ENCODE results near the gene SEBOX. TPM values are rescaled to one million over a fixed set of nuclear protein-coding genes. Genes with fewer than 3 reads are reported as not detected.

SEBOX gene
- total and polyA plus RNA-seq, 2 of the 8 experiments (the other 6 are each of a cell fraction or from before 2014, with no cell fraction given) = not detected

- no peaks in the 10 kb centered on the region for H3K36me3 ChIP-seq (ENCODE audit: control insufficient read depth in 2 of 4, insufficient read depth in 4 of 4, low read length in 3 of 4)
- H2BK120ac ChIP-seq (replicated peaks; ENCODE audit: low read depth, low read length) = no peak overlapping the region
- H3K4me1 ChIP-seq (replicated peaks in 1 of 4; ENCODE audit: control insufficient read depth in 3 of 4, insufficient read depth in 4 of 4, low read length in 3 of 4) = peaks cover 3 to 16% (median 9%) of the 10 kb centered on the region in 4 experiments; a peak in 6 of 7 replicates
- POLR2A ChIA-PET (ENCODE audit: partially characterized antibody) = interaction anchor here (0.7 to 12.7 kb wide), 5 partner anchors 9 to 125 kb away, joined by 3 to 103 read pairs (median 4); partner anchors contain the start of genes POLDIP2 and SLC13A2
- H2BK5ac ChIP-seq (ENCODE audit: low read depth, low read length) = no peak overlapping the region
- no peak overlapping the region for H2BK20ac ChIP-seq (ENCODE audit: low read length)
- no peak overlapping the region for H3K14ac ChIP-seq (ENCODE audit: insufficient read length)
- peak overlapping the region; percentile 14 for H3K4ac ChIP-seq (replicated peaks; ENCODE audit: insufficient read length, low read depth, low read length)
- TF ChIP-seq RXRA (IDR thresholded peaks at IDR 0.05; ENCODE audit: insufficient read depth, low read depth, low read length) (no peak), SUZ12 (IDR thresholded peaks at IDR 0.05; ENCODE audit: low read length) (peak; percentile 48; the same call in 1 of the 2 replicates), POLR2AphosphoS5 (IDR thresholded peaks at IDR 0.05; ENCODE audit: low read depth, low read length) (no peak), KDM4A (IDR thresholded peaks at IDR 0.05; ENCODE audit: low read depth, low read length, severe bottlenecking) (peak; percentile 44), SP1 (IDR thresholded peaks at IDR 0.05; ENCODE audit: low read depth, low read length) (no peak), MAX (IDR thresholded peaks at IDR 0.05) (peak; percentile 65), CHD2 (IDR thresholded peaks at IDR 0.05; ENCODE audit: low read length) (no peak), EZH2 (IDR thresholded peaks at IDR 0.05; ENCODE audit: low read depth, low read length, severe bottlenecking) (peak; percentile 38), SIX5 (IDR thresholded peaks at IDR 0.05; ENCODE audit: low read depth, low read length) (no peak), E2F6 (IDR thresholded peaks at IDR 0.05) (peak; percentile 61; the same call in 1 of the 2 replicates), TAF1 (IDR thresholded peaks at IDR 0.05; ENCODE audit: low read depth, low read length) (no peak)
- H3K4me2 ChIP-seq (ENCODE audit: insufficient read depth in 1 of 2, low read depth in 2 of 2, low read length in 2 of 2) = peak overlapping the region; percentile 76 to 89
- peak overlapping the region; percentile 39; the same call in 1 of the 2 replicates for H2AK5ac ChIP-seq (ENCODE audit: low read depth, low read length)
- H4K8ac ChIP-seq (ENCODE audit: extremely low read depth, insufficient read depth, low read length) = peak overlapping the region; percentile 83
- no peaks in the 10 kb centered on the region for H3K79me2 ChIP-seq (ENCODE audit: control insufficient read depth in 1 of 2, insufficient read depth in 2 of 2, low read length in 2 of 2)
- H2AFZ ChIP-seq (ENCODE audit: low read length) = no peak overlapping the region
- no peak overlapping the region for H2BK12ac ChIP-seq (ENCODE audit: low read depth, low read length)
- H3K23ac ChIP-seq (ENCODE audit: insufficient read length) = no peak overlapping the region
- FAIRE-seq (no peak), DNase-seq (ENCODE audit: low read depth in 1 of 2, low spot score in 2 of 2) (no peak)
- no peak overlapping the region for H3K27ac ChIP-seq (ENCODE audit: low read depth, low read length)
- no peak overlapping the region for H3K56ac ChIP-seq (replicated peaks; ENCODE audit: insufficient read length, low read depth, low read length)
- H2BK15ac ChIP-seq (ENCODE audit: low read length) = no peak overlapping the region
- H3K23me2 ChIP-seq (ENCODE audit: low read depth, low read length) = peaks cover 16% of the 10 kb centered on the region; the same call in 1 of the 2 replicates
- no peak overlapping the region for H4K5ac ChIP-seq (ENCODE audit: insufficient read length, low read depth, low read length)
- no peak overlapping the region; a peak in 1 of 7 replicates for H3K9ac ChIP-seq (replicated peaks in 1 of 4; ENCODE audit: extremely low read depth in 1 of 4, low read depth in 3 of 4, low read length in 3 of 4)
- WGBS, 2 experiments (ENCODE audit: extremely low coverage in 1 of 2, insufficient coverage in 1 of 2, insufficient read length in 1 of 2, insufficient replicate concordance in 2 of 2, low coverage in 1 of 2, low lambda C conversion rate in 2 of 2, missing lambda C conversion rate in 1 of 2) = 13% methylated on average over 35 of the region's 53 CpGs; no CpG with 5 or more reads in 1 of the 2 experiments
- H3K27me3 ChIP-seq (replicated peaks in 1 of 4; ENCODE audit: control insufficient read depth in 3 of 4, extremely low read depth in 1 of 4, insufficient read depth in 3 of 4, low read length in 3 of 4) = peaks cover 9 to 19% (median 19%) of the 10 kb centered on the region in 4 experiments
- no peaks in the 10 kb centered on the region; the same call in 1 of the 2 replicates for H3K79me1 ChIP-seq (ENCODE audit: low read depth, low read length)
- H4K91ac ChIP-seq (replicated peaks; ENCODE audit: insufficient read length, low read length) = no peak overlapping the region
- CTCF ChIA-PET (ENCODE audit: partially characterized antibody) = interaction anchor here (2.3 to 4.6 kb wide), 2 partner anchors 8 to 15 kb away, joined by 7 to 20 read pairs; partner anchors contain the start of gene POLDIP2
- no peaks in the 10 kb centered on the region for H3K9me3 ChIP-seq (ENCODE audit: insufficient read depth in 2 of 2, low read depth in 1 of 2, low read length in 1 of 2)
- no peak overlapping the region; the same call in 1 of the 2 replicates for H3K18ac ChIP-seq (ENCODE audit: extremely low read depth, low read length)
- H4K20me1 ChIP-seq (replicated peaks in 1 of 2; ENCODE audit: control insufficient read depth in 1 of 2, insufficient read depth in 2 of 2, low read length in 2 of 2) = peaks cover 2 to 12% of the 10 kb centered on the region in 2 experiments
- H3K4me3 ChIP-seq (ENCODE audit: extremely low read depth in 1 of 4, insufficient read depth in 2 of 4, low read depth in 3 of 4, low read length in 4 of 4) = peak overlapping the region; percentile 56 to 79 (median 74)
Observed at GRCh38 chr17:28372203-28372944, 7.4 kb upstream of the SEBOX start.
